ENCODE results near the gene TP53BP1.
A peak's percentile ranks its signal among the peaks of the same experiment; 100 is the strongest.

Gene TP53BP1

DNA sequence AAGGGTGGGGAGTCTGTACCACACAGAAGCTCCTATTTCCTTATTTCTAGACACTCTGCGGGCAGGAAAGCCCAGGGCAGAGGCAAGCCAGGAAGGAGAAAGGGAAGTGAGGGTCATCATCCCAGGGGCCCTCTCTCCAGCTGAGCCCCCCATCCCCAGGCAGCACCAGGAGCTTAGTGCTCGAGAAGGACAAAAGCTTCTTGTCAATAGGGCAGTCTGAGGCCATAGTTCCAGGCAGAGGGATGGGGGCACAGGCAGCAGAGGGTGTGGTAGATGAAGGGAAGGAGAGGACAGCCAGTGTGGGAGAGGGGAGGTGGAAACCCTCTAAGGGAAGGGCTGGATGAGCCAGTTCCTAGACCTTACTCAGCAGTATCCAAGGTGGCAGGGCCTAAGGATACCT is 27.2 kb upstream of the TP53BP1 start:
- no peak for DNase-seq (ENCODE audit: low spot score)

DNA sequence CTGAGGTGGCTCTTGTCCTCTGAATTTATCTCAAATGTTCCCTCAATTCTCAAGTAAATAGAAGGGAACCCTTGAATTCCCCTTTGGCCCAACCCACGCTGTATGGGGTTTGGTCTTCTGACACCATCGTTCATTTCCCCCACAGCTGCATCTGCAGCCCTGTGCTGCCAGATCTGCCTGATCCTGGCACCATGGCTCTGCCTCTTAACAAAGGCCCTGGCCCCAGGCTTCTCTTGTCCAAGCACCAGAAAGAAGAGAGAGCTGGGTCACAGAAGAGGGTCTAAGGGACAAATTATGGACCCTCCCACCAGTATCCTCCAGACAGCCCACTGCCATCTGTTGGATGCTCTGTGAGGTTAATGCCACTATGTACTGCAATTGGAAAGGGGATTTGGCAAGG is 26.2 kb upstream of the TP53BP1 start:
- DNase-seq (ENCODE audit: low spot score) = no peak

GRCh38 chr15:43518197-43518761 is 25.3 kb upstream of the TP53BP1 start:
- no peak for DNase-seq (ENCODE audit: low spot score)

DNA sequence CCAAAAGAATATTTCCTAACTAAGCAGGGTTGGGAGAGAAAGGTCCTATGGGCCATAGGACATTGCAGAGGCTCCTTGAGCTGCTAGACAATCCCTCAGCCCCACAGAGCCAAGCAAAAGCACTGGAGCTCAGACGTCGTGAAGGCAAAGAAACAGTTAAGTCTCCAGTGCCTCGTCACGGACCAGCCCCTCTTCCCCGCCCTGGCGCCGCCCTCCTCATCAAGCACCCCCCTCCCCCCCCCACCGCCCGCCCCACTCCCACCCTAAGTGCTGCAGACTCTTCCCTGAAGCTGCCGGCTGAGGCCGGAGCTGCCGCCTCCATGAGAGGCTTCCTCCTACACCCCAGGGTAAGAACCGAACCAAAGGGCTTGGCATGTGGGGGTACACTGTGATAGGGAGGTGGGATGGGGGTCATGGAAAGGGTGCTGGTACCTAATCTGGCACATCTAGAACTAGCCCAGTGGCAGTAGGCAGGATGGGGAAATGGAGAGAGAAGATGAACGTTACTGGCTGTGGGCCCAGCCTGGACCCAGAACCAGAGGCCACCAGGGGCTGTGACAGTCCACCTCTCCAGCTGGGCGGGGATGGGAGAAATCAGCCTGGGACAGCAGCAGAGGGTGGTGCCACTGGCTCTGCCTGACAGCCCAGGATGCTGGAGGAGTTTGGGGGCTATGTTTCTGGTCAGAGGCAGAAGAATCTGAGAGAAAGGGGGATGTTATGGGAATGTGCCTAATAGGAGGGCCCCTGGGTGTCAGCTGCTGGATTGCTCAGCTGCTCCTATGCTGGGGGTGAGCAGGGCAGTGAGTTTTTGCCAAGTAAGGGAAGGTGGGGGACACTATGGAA is 24.6 kb upstream of the TP53BP1 start, which contains the start of gene MAP1A:
Gene MAP1A (plus strand): TSS at position 255 of the 843 bp plus-strand sequence. CDS start 3,866 bp downstream, outside the sequence.
- DNase-seq (ENCODE audit: low spot score) = no peak

DNA sequence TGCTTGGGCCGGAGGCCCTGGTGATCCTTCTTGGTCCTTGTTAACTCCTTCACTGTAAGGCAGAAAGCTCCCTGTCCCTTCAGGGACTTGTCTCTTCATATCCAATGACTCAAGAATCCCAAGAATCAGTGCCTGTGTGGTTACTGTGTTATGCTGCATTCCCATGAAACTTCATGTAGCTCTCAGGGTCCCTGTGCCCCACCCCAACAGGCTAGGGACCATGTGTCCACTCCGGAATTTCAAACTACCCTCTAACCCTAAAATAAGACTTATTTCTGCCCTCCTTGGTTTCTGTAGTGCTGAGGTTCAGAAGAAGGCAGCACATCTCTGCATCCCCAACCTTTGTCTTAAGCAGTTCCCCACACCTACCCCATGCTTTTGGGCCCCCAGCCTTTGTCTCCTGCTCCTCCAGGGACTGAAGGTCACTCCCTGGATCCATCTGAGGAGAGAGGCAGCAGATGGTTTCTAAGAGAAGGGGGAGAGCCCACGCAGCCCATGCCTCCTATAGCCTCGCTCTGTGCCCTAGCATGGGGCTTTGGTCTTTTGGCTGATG is 23.9 kb upstream of the TP53BP1 start:
- DNase-seq (ENCODE audit: low spot score) = no peak

- DNase-seq (ENCODE audit: low spot score) = no peak
Measured at GRCh38 chr15:43516185-43516584, 23.2 kb upstream of the TP53BP1 start.

- no peak for DNase-seq (ENCODE audit: low spot score)
Measured at GRCh38 chr15:43515741-43516140, 22.8 kb upstream of the TP53BP1 start.

DNA sequence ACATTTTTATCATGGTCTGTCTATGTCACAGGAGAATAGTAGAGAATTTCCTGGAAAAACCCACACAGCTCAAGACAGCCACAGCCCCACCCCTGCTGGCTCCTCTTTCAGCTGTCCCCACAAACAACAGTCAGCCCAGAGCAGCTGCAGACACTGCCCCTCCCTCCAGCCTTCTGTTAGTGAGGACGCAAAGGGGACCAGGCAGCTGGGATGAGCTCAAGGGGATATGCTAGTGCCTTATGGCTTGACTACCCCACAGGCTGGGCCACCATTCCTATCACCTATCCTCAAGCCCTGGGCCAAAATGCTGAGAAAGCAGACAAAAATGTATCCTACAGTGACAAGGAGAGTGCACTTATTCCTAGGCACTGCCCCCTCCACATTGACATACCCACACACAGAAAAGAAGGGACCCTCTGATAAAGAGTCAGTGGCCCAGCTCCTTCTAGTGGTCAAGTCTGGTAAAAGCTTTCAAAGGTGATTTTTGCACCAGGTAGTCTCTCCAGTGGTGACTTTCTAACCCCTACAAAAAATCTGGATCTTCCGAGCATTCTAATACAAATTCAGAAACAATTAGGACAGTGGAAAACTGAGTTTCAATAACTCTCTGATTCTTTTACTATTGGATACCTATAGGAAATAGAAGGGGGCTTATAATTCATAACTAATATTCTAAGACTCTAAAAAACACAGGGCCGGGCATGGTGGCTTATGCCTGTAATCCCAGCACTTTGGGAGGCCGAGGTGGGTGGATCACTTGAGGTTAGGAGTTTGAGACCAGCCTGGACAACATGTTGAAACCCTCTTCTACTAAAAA is 21.5 kb upstream of the TP53BP1 start:
- DNase-seq (ENCODE audit: low spot score) = peak; percentile 47

DNA sequence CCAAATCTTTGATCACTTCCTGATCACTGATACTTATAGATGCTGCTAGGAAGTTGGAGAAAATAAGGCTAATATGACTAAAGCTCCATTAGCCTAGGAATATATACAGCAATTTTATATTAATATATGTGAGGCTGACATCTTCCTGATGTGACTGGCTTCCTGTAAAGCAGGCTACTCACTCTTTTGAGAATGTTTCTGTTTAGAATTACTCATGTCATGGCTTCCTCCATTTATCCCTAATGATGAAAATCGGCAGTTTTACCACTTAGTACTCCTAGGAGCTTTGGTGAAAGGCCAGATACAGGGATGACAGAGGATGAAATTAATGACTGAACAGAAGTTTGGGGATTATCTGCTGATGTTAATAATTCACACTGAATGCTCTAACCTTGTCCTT is 20.6 kb upstream of the TP53BP1 start:
- DNase-seq (ENCODE audit: low spot score) = no peak

GRCh38 chr15:43511012-43511885 is 18.3 kb upstream of the TP53BP1 start:
- no peak for DNase-seq (ENCODE audit: low spot score)

- DNase-seq (ENCODE audit: low spot score) = peak; percentile 97
Measured at GRCh38 chr15:43510200-43511011, 17.4 kb upstream of the TP53BP1 start.

- no peak for DNase-seq (ENCODE audit: low spot score)
Measured at GRCh38 chr15:43509660-43510199, 16.8 kb upstream of the TP53BP1 start.

DNA sequence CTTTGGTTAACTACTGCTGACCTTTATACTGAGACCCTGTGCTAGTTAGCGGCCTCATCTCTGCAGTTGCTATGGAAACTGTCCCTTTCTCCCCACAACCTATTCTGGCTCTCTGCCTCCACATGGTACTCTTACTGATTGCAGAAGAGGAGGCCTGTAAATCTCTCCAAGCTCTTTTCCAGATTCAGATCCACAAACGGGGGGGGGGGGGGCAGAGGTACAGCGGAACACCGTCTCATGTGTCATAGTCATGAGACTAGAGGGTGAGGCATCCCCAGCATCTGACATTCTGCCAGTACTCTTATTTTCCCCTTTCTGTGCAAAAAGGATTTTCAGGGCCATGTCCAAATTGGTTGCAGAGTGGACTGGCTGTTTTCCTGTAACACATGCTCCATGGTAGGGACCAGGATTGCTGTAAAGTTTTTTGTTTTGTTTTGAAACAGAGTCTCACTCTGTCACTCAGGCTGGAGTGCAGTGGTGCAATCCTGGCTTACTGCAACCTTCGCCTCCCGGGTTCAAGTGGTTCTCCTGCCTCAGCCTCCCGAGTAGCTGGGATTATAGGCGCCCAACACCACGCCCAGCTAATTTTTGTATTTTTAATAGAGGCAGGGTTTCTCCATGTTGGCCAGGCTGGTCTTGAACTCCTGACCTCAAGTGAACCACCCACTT is 16.2 kb upstream of the TP53BP1 start:
- DNase-seq (ENCODE audit: low spot score) = no peak

DNA sequence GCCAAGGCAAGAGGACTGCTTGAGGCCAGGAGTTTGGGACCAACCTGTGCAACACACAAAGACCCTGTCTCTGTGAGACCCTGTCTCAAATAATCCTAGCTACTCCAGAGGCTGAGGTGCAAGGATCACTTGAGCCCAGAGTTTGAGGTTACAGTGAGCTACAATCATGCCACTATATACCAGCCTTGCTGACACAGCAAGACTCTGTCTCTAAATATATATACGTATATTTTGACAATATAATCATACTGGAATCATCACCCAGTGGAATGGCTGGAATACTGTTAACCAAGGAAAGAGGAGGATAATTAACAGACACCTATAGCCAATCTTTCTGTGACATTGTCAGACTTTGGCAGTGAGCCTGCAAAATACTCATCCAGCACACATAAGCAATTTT is 15.5 kb upstream of the TP53BP1 start:
- no peak for DNase-seq (ENCODE audit: low spot score)

DNA sequence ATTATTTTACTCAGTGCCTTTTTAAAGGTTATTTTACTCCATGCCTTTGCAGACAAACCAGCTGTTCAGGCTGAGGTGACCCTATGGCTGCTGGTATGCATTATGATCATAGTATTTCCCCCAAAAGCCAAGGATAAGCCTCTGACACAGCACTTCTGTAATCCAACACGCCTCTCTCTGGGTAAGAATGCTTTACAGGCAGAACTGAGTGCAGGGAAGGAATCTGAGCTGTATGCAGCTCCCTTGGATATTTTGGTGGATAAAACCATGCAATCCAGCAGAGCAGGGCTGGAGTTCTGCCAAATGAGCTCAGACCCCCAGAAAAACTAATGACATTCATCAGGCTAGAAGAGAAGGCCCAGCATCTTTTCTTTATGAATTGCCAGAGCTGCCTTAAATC is 12.8 kb upstream of the TP53BP1 start:
- DNase-seq (ENCODE audit: low spot score) = no peak

DNA sequence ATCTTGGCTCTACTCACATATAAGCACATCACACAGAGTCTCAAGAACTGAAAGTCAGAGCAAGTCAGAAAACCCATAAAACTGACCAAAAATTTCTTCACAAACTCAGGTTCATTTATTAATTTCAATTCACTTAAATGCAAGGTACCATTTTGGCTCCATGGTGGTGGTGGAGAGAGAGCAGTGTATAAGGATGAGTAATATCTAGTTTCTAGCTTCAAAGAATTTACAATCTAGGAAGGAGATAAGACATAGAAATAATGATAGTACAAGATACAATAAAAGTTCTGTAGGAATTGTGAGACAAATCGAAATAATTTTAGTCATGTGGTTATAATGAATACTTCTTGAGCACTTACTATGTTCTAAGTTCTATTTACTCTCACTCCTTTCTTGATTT is 6.7 kb upstream of the TP53BP1 start:
- no peak for DNase-seq (ENCODE audit: low spot score)

GRCh38 chr15:43498990-43499389 is 6.0 kb upstream of the TP53BP1 start:
- no peak for DNase-seq (ENCODE audit: low spot score)

DNA sequence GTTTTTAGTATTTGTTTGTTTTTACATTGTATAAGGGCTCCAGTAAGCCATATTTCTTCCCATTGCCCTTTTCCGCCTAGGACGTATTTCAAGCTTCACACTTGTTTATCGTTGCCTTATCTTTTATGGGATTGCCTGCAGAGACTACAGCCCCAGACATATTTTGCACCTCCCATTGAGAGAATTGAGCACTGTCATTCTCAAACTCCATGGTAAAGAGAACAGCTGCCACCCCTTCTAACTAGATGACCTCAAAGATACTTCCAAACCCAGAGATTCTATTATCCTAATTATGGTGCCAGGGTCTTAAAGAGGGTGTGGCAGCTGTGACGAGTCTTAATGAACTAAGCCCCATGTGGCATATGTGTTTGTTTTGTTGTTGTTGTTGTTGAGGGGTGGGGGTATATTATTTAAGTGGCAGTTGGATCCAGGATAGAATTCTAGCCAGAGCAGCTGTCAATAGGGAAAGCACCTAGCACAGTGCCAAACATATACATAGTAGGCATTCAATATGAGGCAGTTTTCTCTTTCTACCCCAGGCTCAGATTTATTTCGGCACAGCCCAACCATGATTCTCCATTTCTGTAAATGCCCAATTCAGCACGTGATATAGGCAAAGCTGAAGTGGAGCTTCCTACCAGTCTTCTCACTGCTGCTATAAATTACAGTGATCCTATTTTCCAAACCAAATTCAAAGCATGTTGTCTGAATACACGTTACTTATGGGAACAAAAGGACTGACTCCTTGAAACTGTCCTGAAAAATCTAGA is 932 bp upstream of the TP53BP1 start:
- no peak for DNase-seq (ENCODE audit: low spot score)

- no peak for DNase-seq (ENCODE audit: low spot score)
Measured at GRCh38 chr15:43492266-43492665, 690 bp downstream of the TP53BP1 start.
